Measurements from ENCODE around the gene DCDC2. TPM values are rescaled to one million over a fixed set of nuclear protein-coding genes. Genes with fewer than 3 reads are reported as not detected.
"Not testable (repeated sequence)": the region's sequence is repeated elsewhere in the genome, so short reads cannot be mapped to it uniquely, and the experiment has no call there.

Gene DCDC2
- total and polyA plus RNA-seq, 9 donors = 0.19 to 12.4 (median 1.1) TPM; not detected in 1

GRCh38 chr6:24323632-24324337, 34.1 kb downstream of the DCDC2 start:
- Histone ChIP-seq H3K27ac (no peak overlapping the region), H3K36me3 (no peaks in the 10 kb centered on the region), H3K4me3 (no peak overlapping the region), H3K4me1 (ENCODE audit: insufficient read depth) (no peaks in the 10 kb centered on the region), H3K27me3 (no peaks in the 10 kb centered on the region), H3K9me3 (no peaks in the 10 kb centered on the region)
- DNase-seq = no peak
- intact Hi-C loops (cut with DNase I) = no loop called here
- WGBS, 3 donors = 63 to 71% (median 65%) methylated on average over 1 of the region's 1 CpG
- TF ChIP-seq CTCF (IDR thresholded peaks at IDR 0.05) (no peak), POLR2A (IDR thresholded peaks at IDR 0.05) (no peak), EP300 (IDR thresholded peaks at IDR 0.05) (no peak)

GRCh38 chr6:24322924-24323323, 34.9 kb downstream of the DCDC2 start:
- H3K4me1 ChIP-seq (ENCODE audit: insufficient read depth) = no peaks in the 10 kb centered on the region
- no peaks in the 10 kb centered on the region for H3K27me3 ChIP-seq
- intact Hi-C loops (cut with DNase I) = no loop called here
- H3K4me3 ChIP-seq = no peak overlapping the region
- TF ChIP-seq CTCF (IDR thresholded peaks at IDR 0.05) = no peak
- no peak for TF ChIP-seq POLR2A (IDR thresholded peaks at IDR 0.05)
- no peak for TF ChIP-seq EP300 (IDR thresholded peaks at IDR 0.05)
- H3K36me3 ChIP-seq = no peaks in the 10 kb centered on the region
- no peak overlapping the region for H3K27ac ChIP-seq
- DNase-seq = no peak
- WGBS, 3 donors = 88 to 92% (median 90%) methylated on average over 3 of the region's 3 CpGs
- H3K9me3 ChIP-seq = no peaks in the 10 kb centered on the region

GRCh38 chr6:24322446-24322845, 35.4 kb downstream of the DCDC2 start:
- H3K9me3 ChIP-seq; H3K36me3 ChIP-seq; H3K27me3 ChIP-seq; H3K4me3 ChIP-seq; H3K4me1 ChIP-seq (ENCODE audit: insufficient read depth); H3K27ac ChIP-seq; DNase-seq; intact Hi-C loops (cut with DNase I): not testable (repeated sequence)
- WGBS, 3 donors = 84 to 89% (median 89%) methylated on average over 3 of the region's 3 CpGs

- DNase-seq = no peak
- intact Hi-C loops (cut with DNase I) = no loop called here
- H3K36me3 ChIP-seq = no peaks in the 10 kb centered on the region
- no peak overlapping the region for H3K27ac ChIP-seq
- 28 to 39% (median 29%) methylated on average over 5 of the region's 5 CpGs for WGBS, 3 donors
- no peak overlapping the region for H3K4me3 ChIP-seq
- H3K4me1 ChIP-seq (ENCODE audit: insufficient read depth) = no peaks in the 10 kb centered on the region
- no peak for TF ChIP-seq POLR2A (IDR thresholded peaks at IDR 0.05)
- no peak for TF ChIP-seq EP300 (IDR thresholded peaks at IDR 0.05)
- TF ChIP-seq CTCF (IDR thresholded peaks at IDR 0.05) = no peak
- H3K27me3 ChIP-seq = no peaks in the 10 kb centered on the region
- no peaks in the 10 kb centered on the region for H3K9me3 ChIP-seq
These were observed 36.2 kb downstream of the DCDC2 start for GRCh38 chr6:24321538-24322162.

Data from ovary (tissue), 9 donors.